Spleen (tissue), 11 donors: Measurements from ENCODE around the gene OPN5. TPM values are rescaled to one million over a fixed set of nuclear protein-coding genes. Genes with fewer than 3 reads are reported as not detected.

Experiments used
- DNase-seq: peaks from one replicate; pipeline ENCODE4 v3.0.0-alpha.2; 2020
- H3K27ac ChIP-seq, 8 donors: fragments of 200-600 bp; sonication (generic) in 7 of 8; 1 replicate in 4 of 8; 2 replicates in 4 of 8; pipeline versions ENCODE4 v1.5.0 to v1.8.0; 2016 to 2021; ENCODE audit warnings: inconsistent platforms in 4 of 8, mild to moderate bottlenecking in 4 of 8, moderate library complexity in 1 of 8
- H3K27me3 ChIP-seq, 7 donors: fragments of 200-600 bp; sonication (generic) in 6 of 7; replicated peaks in 1 of 7; 1 replicate in 4 of 7; 2 replicates in 3 of 7; pipeline versions ENCODE4 v1.5.0 to v1.8.0; 2016 to 2021; ENCODE audit warnings: inconsistent platforms in 3 of 7, mild to moderate bottlenecking in 1 of 7
- H3K36me3 ChIP-seq, 6 donors: fragments of 200-600 bp; sonication (generic) in 5 of 6; 1 replicate in 4 of 6; 2 replicates in 2 of 6; pipeline versions ENCODE4 v1.5.0 to v1.8.0; 2016 to 2021; ENCODE audit warnings: inconsistent platforms in 2 of 6
- H3K4me1 ChIP-seq, 6 donors: fragments of 200-600 bp; sonication (generic) in 5 of 6; 1 replicate in 3 of 6; 2 replicates in 3 of 6; pipeline versions ENCODE4 v1.5.0 to v1.8.0; 2016 to 2021; ENCODE audit warnings: inconsistent platforms in 3 of 6
- H3K4me3 ChIP-seq, 8 donors: fragments of 200-600 bp; sonication (generic) in 7 of 8; 1 replicate in 4 of 8; 2 replicates in 4 of 8; pipeline versions ENCODE4 v1.5.0 to v1.8.0; 2016 to 2021; ENCODE audit warnings: inconsistent platforms in 4 of 8, mild to moderate bottlenecking in 4 of 8, moderate library complexity in 2 of 8
- H3K9me3 ChIP-seq, 8 donors: fragments of 200-600 bp; sonication (generic) in 7 of 8; 1 replicate in 4 of 8; 2 replicates in 4 of 8; pipeline versions ENCODE4 v1.5.0 to v1.8.0; 2016 to 2021; ENCODE audit warnings: inconsistent platforms in 4 of 8
- CTCF ChIP-seq, 11 experiments: fragments of 200-600 bp in 7 of 11; fragments of 450-650 bp in 4 of 11; sonication (generic) in 4 of 11; IDR thresholded peaks in 8 of 11; conservative IDR thresholded peaks in 3 of 11; 1 replicate in 7 of 11; 2 replicates in 4 of 11; pipeline versions ENCODE4 v1.4.0 to v1.8.0; 2016 to 2021; ENCODE audit warnings: antibody characterized with exemption in 11 of 11, inconsistent platforms in 4 of 11, mild to moderate bottlenecking in 1 of 11
- POLR2A ChIP-seq, 3 donors: fragments of 450-650 bp; IDR thresholded peaks; one replicate each; pipeline ENCODE4 v1.5.1; 2017; ENCODE audit warnings: antibody characterized with exemption in 3 of 3, mild to moderate bottlenecking in 1 of 3
- POLR2AphosphoS5 ChIP-seq, 3 donors: sonication (generic); formaldehyde crosslinking; IDR thresholded peaks; one replicate each; pipeline ENCODE4 v1.5.1; 2017; ENCODE audit warnings: antibody characterized with exemption in 3 of 3
- WGBS, 5 donors: extraction: QIAGEN DNeasy Blood & Tissue Kit in 3 of 5; methylation state at CpG; one replicate each; pipeline versions ENCODE4 v1.1.5 to v1.1.7; 2013 to 2018; 5-methylcytosine and 5-hydroxymethylcytosine counted together
- intact Hi-C: fragments of 100-400 bp; cut with DNase I; formaldehyde crosslinking; loops from one replicate; pipeline ENCODE4 v1.15.0; 2023; ENCODE audit warnings: low total_unique reads
- polyA plus RNA-seq, 3 donors: library from polyadenylated mRNA; stranded (reverse); fragments of 200-250 nt; gene quantifications; one replicate each; pipeline ENCODE4 v1.2.1, GENCODE V29; 2013
- total RNA-seq, 7 donors: library from RNA; depleted of rRNA in 3 of 7; stranded (reverse); fragments of >200 nt in 3 of 7; fragmentation: NEBNext Ultra II Directional in 4 of 7; extraction: Animal tissue kit (Norgen Biotek cat#: 25700) in 4 of 7; gene quantifications; one replicate each; pipeline versions ENCODE4 v1.1.0 to v1.2.1, GENCODE V29; 2016 to 2021
- donor health status: healthy with polysubstance abuse.
- donor health status: DM: no; HTN: no; CAD: no; lungs with moderate emphysema.
- donor health status: DM: no; HTN: no; CAD: no.
- donor health status: Bipolar disorder and iron deficiency.
- donor health status: healthy.
- donor health status: DM: no; HTN: no; CAD: no.
- donor health status: DM: yes; HTN: yes; CAD: no.

The OPN5 gene
- total and polyA plus RNA-seq, 10 donors: not detected

- Histone ChIP-seq H3K36me3 (no peaks in the 10 kb centered on the region), H3K27ac (no peak overlapping the region), H3K4me1 (no peaks in the 10 kb centered on the region), H3K4me3 (no peak overlapping the region), H3K9me3 (no peaks in the 10 kb centered on the region), H3K27me3 (peaks cover 0 to 8% (median 0%) of the 10 kb centered on the region in 7 donors)
- TF ChIP-seq CTCF (IDR thresholded peaks at IDR 0.05 in 8 of 11, conservative IDR thresholded peaks at IDR 0.05 in 3 of 11) (no peak), POLR2A (IDR thresholded peaks at IDR 0.05) (no peak), POLR2AphosphoS5 (IDR thresholded peaks at IDR 0.05) (no peak)
- 84 to 95% (median 88%) methylated on average over 1 of the region's 1 CpG for WGBS, 5 donors
- no peak for DNase-seq
- intact Hi-C loops: no loop called here
These were observed 69.3 kb downstream of the OPN5 start for GRCh38 chr6:47851091-47851490.

DNA sequence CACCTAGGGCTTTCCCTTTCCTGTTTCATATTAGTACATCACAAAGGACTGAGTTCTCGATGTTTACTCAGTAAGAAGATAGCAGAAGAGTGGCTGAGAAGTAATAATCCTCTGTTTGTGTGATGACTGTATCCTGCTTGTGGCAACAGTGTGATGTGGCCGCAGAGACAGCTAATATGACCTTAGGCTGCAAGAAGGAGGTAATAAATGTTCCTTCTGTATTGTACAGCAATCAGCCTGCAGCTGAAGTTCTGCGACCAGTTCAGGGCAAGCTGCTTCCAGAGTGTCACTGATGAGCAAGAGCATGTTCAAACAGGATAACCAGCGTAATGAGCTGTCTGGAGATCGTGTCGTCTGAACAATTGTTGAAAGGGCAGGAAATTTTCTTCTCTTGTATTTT, 70.9 kb downstream of the OPN5 start:
- no peak for DNase-seq
- TF ChIP-seq POLR2A (IDR thresholded peaks at IDR 0.05): no peak
- intact Hi-C loops: no loop called here
- Histone ChIP-seq H3K9me3 (no peaks in the 10 kb centered on the region), H3K36me3 (no peaks in the 10 kb centered on the region), H3K27ac (no peak overlapping the region), H3K4me1 (no peaks in the 10 kb centered on the region), H3K27me3 (peaks cover 0 to 5% (median 0%) of the 10 kb centered on the region in 7 donors), H3K4me3 (no peak overlapping the region)
- 77 to 84% (median 79%) methylated on average over 6 of the region's 6 CpGs for WGBS, 5 donors

DNA sequence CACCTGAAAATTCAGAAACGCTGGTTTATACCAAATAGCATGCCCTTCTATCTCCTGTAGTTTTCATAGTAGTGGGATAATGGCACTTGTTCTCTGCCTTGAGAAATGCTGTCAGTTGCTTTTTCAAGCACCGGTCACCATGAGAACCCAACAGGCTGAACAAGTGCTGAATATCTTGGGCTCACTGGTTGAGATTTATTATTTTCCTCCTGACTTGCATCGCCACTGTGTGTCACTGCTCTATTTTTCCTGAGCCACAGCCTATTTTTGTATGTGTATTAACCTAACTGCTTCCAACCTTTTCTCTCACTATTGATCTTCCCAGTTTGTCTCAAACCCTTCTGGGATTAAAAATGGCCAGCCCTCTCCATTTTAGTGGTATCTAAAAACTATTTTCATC, 71.9 kb downstream of the OPN5 start:
- Histone ChIP-seq H3K4me3 (no peak overlapping the region), H3K9me3 (no peaks in the 10 kb centered on the region), H3K4me1 (no peaks in the 10 kb centered on the region), H3K27ac (no peak overlapping the region), H3K36me3 (no peaks in the 10 kb centered on the region), H3K27me3 (peaks cover 0 to 5% (median 0%) of the 10 kb centered on the region in 7 donors)
- 80 to 86% (median 82%) methylated on average over 3 of the region's 3 CpGs for WGBS, 5 donors
- DNase-seq: no peak
- TF ChIP-seq POLR2A (IDR thresholded peaks at IDR 0.05) (no peak), POLR2AphosphoS5 (IDR thresholded peaks at IDR 0.05) (no peak), CTCF (IDR thresholded peaks at IDR 0.05 in 8 of 11, conservative IDR thresholded peaks at IDR 0.05 in 3 of 11) (no peak)
- intact Hi-C loops: no loop called here

- DNase-seq: no peak
- H3K4me1 ChIP-seq: no peaks in the 10 kb centered on the region
- H3K27me3 ChIP-seq: peaks cover 0 to 5% (median 0%) of the 10 kb centered on the region in 7 donors
- intact Hi-C loops: no loop called here
- H3K9me3 ChIP-seq: no peaks in the 10 kb centered on the region
- TF ChIP-seq POLR2AphosphoS5 (IDR thresholded peaks at IDR 0.05) (no peak), CTCF (IDR thresholded peaks at IDR 0.05 in 8 of 11, conservative IDR thresholded peaks at IDR 0.05 in 3 of 11) (no peak), POLR2A (IDR thresholded peaks at IDR 0.05) (no peak)
- H3K36me3 ChIP-seq: no peaks in the 10 kb centered on the region
- no peak overlapping the region for H3K4me3 ChIP-seq
- WGBS, 5 donors: 47 to 58% (median 50%) methylated on average over 1 of the region's 1 CpG
- H3K27ac ChIP-seq: no peak overlapping the region
These were observed 73.1 kb downstream of the OPN5 start for GRCh38 chr6:47854971-47855370.

DNA sequence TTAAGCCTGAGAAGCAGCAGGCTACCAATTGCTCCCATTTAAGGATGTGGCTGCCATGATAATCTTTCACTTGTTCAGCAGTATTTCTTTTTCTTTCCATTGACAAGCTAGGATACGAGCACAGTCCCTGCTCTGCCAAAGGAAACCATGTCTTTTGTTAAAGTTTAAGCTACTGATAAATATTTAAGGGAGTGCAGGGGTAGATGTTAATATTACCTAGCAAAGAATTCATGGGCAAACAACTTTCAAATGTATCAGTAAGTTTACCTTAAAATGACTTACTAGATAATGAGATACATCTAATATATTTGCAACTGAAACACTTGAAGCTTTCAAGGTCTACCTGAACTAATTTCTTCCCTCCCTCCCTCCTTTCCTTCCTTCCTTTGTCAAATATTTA, 77.3 kb downstream of the OPN5 start:
- H3K36me3 ChIP-seq: no peaks in the 10 kb centered on the region
- TF ChIP-seq CTCF (IDR thresholded peaks at IDR 0.05 in 8 of 11, conservative IDR thresholded peaks at IDR 0.05 in 3 of 11) (no peak), POLR2A (IDR thresholded peaks at IDR 0.05) (no peak), POLR2AphosphoS5 (IDR thresholded peaks at IDR 0.05) (no peak)
- intact Hi-C loops: no loop called here
- no peak overlapping the region for H3K27ac ChIP-seq
- no peaks in the 10 kb centered on the region for H3K9me3 ChIP-seq
- 30 to 63% (median 53%) methylated on average over 1 of the region's 1 CpG for WGBS, 5 donors
- H3K27me3 ChIP-seq: peaks cover 0 to 5% (median 0%) of the 10 kb centered on the region in 7 donors
- H3K4me3 ChIP-seq: no peak overlapping the region
- no peak for DNase-seq
- H3K4me1 ChIP-seq: no peaks in the 10 kb centered on the region
